Measurements from ENCODE around the gene UNC119.

Gene UNC119

DNA sequence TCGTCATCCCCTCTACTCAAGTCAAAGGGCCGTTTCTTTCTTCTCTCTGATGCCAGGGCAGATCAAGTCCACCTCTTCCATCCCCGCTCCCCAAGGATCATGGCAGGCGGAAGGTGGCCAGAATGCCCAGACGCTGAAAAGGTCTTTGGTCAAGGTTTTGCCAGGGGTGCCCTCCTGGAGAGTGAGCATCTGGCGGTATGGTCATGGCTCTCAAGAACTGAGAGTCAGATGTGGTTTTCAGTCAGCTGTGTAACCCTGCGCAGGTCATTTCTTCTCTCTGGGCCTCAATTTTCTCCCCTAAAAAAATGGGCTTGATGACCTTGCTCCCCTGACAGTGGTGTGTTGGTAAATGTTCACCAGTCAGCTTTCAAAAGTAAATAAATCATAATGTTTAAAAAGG, 33.8 kb downstream of the UNC119 start:
- Histone ChIP-seq H3K4me3 (ENCODE audit: low read depth, low read length) (no peak overlapping the region), H3K36me3 (no peaks in the 10 kb centered on the region), H3K4me1 (no peaks in the 10 kb centered on the region), H3K27me3 (no peaks in the 10 kb centered on the region), H3K9me3 (no peaks in the 10 kb centered on the region)
- TF ChIP-seq, protein P1, sequence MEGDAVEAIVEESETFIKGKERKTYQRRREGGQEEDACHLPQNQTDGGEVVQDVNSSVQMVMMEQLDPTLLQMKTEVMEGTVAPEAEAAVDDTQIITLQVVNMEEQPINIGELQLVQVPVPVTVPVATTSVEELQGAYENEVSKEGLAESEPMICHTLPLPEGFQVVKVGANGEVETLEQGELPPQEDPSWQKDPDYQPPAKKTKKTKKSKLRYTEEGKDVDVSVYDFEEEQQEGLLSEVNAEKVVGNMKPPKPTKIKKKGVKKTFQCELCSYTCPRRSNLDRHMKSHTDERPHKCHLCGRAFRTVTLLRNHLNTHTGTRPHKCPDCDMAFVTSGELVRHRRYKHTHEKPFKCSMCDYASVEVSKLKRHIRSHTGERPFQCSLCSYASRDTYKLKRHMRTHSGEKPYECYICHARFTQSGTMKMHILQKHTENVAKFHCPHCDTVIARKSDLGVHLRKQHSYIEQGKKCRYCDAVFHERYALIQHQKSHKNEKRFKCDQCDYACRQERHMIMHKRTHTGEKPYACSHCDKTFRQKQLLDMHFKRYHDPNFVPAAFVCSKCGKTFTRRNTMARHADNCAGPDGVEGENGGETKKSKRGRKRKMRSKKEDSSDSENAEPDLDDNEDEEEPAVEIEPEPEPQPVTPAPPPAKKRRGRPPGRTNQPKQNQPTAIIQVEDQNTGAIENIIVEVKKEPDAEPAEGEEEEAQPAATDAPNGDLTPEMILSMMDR (IDR thresholded peaks at IDR 0.05; ENCODE audit: low read depth, low read length) = no peak
- no peak for DNase-seq

DNA sequence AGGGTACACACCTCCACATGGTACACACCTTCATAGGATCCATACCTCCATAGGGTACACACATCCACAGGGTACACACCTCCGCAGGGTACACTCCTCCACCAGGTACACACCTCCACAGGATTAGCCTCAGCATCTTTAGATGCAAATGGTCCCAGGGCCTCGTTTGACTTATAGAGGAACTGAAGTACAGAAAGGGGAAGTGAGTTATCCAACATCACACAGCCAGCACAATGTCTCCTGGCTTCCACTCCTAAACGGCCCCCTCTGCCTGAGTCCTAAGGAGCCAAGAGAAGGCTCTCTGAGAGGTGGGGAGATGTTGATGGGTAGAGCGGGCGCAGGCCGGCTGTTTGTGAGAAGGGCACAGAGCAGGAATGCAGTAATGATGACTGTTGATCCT, 34.3 kb downstream of the UNC119 start:
- Histone ChIP-seq H3K9me3 (no peaks in the 10 kb centered on the region), H3K27me3 (no peaks in the 10 kb centered on the region), H3K4me3 (ENCODE audit: low read depth, low read length) (no peak overlapping the region), H3K36me3 (no peaks in the 10 kb centered on the region), H3K4me1 (no peaks in the 10 kb centered on the region)
- TF ChIP-seq, protein P1 (IDR thresholded peaks at IDR 0.05; ENCODE audit: low read depth, low read length) = no peak
- no peak for DNase-seq

DNA sequence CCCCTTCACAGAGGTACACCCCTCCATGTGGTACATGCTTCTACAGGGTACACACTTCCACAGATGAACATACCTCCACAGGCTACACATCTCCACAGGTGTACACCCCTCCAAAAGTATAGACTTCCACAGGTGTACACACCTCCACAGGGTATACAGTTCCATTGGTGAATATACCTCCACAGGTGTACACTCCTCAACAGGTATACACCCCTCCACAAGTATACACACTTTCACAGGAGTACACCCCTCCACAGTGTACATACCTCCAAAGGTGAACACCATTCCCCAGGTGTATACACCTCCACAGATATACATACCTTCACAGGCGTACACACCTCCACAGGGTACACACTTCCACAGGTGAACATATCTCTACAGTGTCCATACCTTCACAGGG, 36.9 kb downstream of the UNC119 start:
- no peak overlapping the region for H3K4me3 ChIP-seq (ENCODE audit: low read depth, low read length)
- TF ChIP-seq, protein P1 (IDR thresholded peaks at IDR 0.05; ENCODE audit: low read depth, low read length) = no peak
- no peaks in the 10 kb centered on the region for H3K36me3 ChIP-seq
- H3K4me1 ChIP-seq = no peaks in the 10 kb centered on the region
- H3K9me3 ChIP-seq = no peaks in the 10 kb centered on the region
- DNase-seq = no peak
- H3K27me3 ChIP-seq = no peaks in the 10 kb centered on the region

DNA sequence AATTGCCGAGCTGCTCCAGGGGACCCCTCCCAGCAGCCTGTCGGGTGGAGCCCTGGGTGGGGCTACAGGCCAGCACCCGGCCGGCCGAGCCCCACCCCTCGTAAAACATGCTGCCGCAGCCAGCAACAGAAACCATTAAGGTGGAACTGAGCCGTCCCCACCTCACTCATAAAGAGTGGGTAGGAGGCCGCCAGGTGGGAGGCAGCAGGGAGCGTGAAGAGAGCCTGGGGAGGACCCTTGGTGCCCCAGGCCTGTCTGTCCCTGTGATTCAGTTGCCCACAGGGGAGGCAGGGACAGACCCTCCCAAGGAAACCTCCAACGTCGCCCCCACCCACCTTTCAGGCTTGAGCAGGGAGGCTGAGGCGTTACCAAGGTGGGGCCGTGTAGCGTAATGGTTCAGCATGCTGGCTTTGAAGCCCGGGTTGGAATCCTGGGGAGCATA, 37.8 kb downstream of the UNC119 start:
- DNase-seq = no peak
- TF ChIP-seq, protein P1 (IDR thresholded peaks at IDR 0.05; ENCODE audit: low read depth, low read length) = no peak
- Histone ChIP-seq H3K4me1 (no peaks in the 10 kb centered on the region), H3K36me3 (no peaks in the 10 kb centered on the region), H3K4me3 (ENCODE audit: low read depth, low read length) (no peak overlapping the region), H3K27me3 (no peaks in the 10 kb centered on the region), H3K9me3 (no peaks in the 10 kb centered on the region)

DNA sequence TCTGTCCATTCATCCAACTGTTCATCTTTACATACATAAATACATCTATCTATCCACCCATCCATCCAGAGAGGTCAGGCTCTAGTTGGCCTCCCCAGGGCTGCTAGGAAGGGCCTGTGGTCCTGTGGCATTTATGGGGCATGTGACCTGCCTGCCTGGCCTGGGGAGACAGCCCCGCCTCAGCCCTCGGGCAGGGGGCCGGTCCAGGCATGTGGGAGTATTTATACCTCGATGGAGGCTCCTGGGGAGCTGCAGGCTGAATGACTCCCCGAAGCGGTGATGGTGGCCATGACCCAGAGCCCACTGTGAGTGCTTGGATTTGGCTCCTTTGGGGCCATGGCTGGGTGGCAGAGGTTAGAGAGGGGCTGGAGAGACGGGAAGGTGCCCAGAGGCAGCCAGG, 38.9 kb downstream of the UNC119 start:
- Histone ChIP-seq H3K9me3 (no peaks in the 10 kb centered on the region), H3K27me3 (no peaks in the 10 kb centered on the region), H3K4me3 (ENCODE audit: low read depth, low read length) (no peak overlapping the region), H3K36me3 (no peaks in the 10 kb centered on the region), H3K4me1 (no peaks in the 10 kb centered on the region)
- TF ChIP-seq, protein P1 (IDR thresholded peaks at IDR 0.05; ENCODE audit: low read depth, low read length) = no peak
- DNase-seq = no peak

DNA sequence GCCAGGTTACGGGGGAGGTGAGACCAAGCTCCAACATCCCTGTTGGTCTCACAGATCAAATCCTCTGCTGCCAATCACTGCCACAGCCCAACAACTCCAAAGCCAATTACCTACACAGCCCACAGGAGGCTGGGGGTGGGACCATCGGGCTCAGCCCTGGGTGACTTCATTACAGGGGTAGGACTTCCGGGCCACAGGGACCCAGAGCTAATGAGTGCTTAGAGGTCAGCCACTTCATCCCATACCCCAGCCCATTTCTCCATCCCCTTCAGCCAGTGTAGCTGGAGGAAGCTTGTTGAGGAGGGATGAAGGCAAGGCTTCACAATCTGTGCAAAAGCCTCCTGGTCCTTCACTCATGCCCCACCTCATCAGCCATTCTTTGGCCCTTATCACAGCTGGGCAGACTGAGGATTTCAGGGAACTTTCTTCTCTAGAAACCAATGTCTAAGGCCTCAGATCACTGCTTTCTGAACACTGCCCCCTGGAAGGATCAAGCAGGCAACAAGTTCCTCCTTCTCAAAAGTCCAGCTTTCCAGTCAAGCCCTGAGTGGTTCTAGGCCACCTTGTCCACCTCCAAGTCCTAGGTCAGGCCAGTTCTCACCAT, 40.5 kb downstream of the UNC119 start:
- TF ChIP-seq, protein P1 (IDR thresholded peaks at IDR 0.05; ENCODE audit: low read depth, low read length) = no peak
- H3K4me1 ChIP-seq = no peaks in the 10 kb centered on the region
- no peaks in the 10 kb centered on the region for H3K9me3 ChIP-seq
- H3K36me3 ChIP-seq = no peaks in the 10 kb centered on the region
- H3K4me3 ChIP-seq (ENCODE audit: low read depth, low read length) = no peak overlapping the region
- DNase-seq = no peak
- no peaks in the 10 kb centered on the region for H3K27me3 ChIP-seq
